ENCODE data around the gene SRP72. TPM values are rescaled to one million over a fixed set of nuclear protein-coding genes. Genes with fewer than 3 reads are reported as not detected.

Gene SRP72
- total RNA-seq, 2 experiments from 2014 or later: 183 to 184 TPM

Other genes with a start within 250 kb of the SRP72 start
- gene AASDH, start 80.1 kb upstream of the SRP72 start, total RNA-seq: 10 to 100 TPM; 12.0 to 16.6 TPM
- 10 to 100 TPM; 34.4 to 37.7 TPM for gene PPAT, start 32.0 kb upstream of the SRP72 start, total RNA-seq
- 100 to 1,000 TPM; 318 to 325 TPM for gene PAICS, start 31.4 kb upstream of the SRP72 start, total RNA-seq
- not detected for gene ARL9, start 38.2 kb downstream of the SRP72 start, total RNA-seq
- 100 to 1,000 TPM; 124 to 126 TPM for gene HOPX, start 213.7 kb downstream of the SRP72 start, total RNA-seq